Keratinocyte (primary cell): ENCODE measurements around the gene ANKRA2. TPM values are rescaled to one million over a fixed set of nuclear protein-coding genes. Genes with fewer than 3 reads are reported as not detected.

Experiments used
- DNase-seq: peaks from one replicate; pipeline ENCODE4 v3.0.0-alpha.2; 2011; ENCODE audit warnings: low read depth, missing footprints, low spot score
- FAIRE-seq: peaks from 2 replicates; lab custom pipeline; 2011; peaks lifted over from hg19 to GRCh38; lab: Jason Lieb, UNC
- H2AFZ ChIP-seq: 2 replicates; pipeline ENCODE4 v1.6.0; 2012; ENCODE audit warnings: low read length, control low read depth, inconsistent platforms; ENCODE audit not compliant: control insufficient read depth
- H3K27ac ChIP-seq: 2 replicates; pipeline ENCODE4 v1.5.1; 2011; ENCODE audit warnings: low read length; ENCODE audit not compliant: control insufficient read depth, insufficient read depth
- H3K27me3 ChIP-seq: 3 replicates; pipeline ENCODE4 v1.6.0; 2011; ENCODE audit warnings: low read length; ENCODE audit not compliant: control insufficient read depth, insufficient read depth; ENCODE audit errors: extremely low read depth
- H3K36me3 ChIP-seq, 2 experiments: 2 replicates in 1 of 2; 3 replicates in 1 of 2; pipeline ENCODE4 v1.5.1; 2011; ENCODE audit warnings: low read length in 2 of 2, mild to moderate bottlenecking in 1 of 2; ENCODE audit not compliant: control insufficient read depth in 2 of 2, insufficient read depth in 2 of 2; ENCODE audit errors: extremely low read depth in 1 of 2
- H3K4me1 ChIP-seq: 3 replicates; pipeline ENCODE4 v1.5.1; 2011; ENCODE audit warnings: low read length; ENCODE audit not compliant: control insufficient read depth, insufficient read depth; ENCODE audit errors: extremely low read depth
- H3K4me2 ChIP-seq: 3 replicates; pipeline ENCODE4 v1.6.0; 2011; ENCODE audit warnings: low read depth, low read length; ENCODE audit not compliant: control insufficient read depth, insufficient read depth; ENCODE audit errors: extremely low read depth
- H3K4me3 ChIP-seq, 3 experiments: fragments of 200-600 bp in 1 of 3; sonication (generic) in 1 of 3; 2 replicates in 2 of 3; 3 replicates in 1 of 3; pipeline ENCODE4 v1.5.1; 2011 to 2016; ENCODE audit warnings: low read length in 3 of 3, mild to moderate bottlenecking in 3 of 3, control low read depth in 2 of 3, inconsistent platforms in 1 of 3, low read depth in 1 of 3, mixed read lengths in 1 of 3, mixed run types in 1 of 3, moderate library complexity in 1 of 3; ENCODE audit not compliant: control insufficient read depth in 2 of 3, insufficient read depth in 2 of 3; ENCODE audit errors: extremely low read depth in 1 of 3
- H3K79me2 ChIP-seq: 2 replicates; pipeline ENCODE4 v1.6.0; 2012; ENCODE audit warnings: low read length; ENCODE audit not compliant: control insufficient read depth, insufficient read depth
- H3K9ac ChIP-seq: 3 replicates; pipeline ENCODE4 v1.6.0; 2011; ENCODE audit warnings: low read length; ENCODE audit not compliant: control insufficient read depth, insufficient read depth; ENCODE audit errors: extremely low read depth
- H3K9me1 ChIP-seq: 3 replicates; pipeline ENCODE4 v1.6.0; 2011; ENCODE audit warnings: low read length; ENCODE audit not compliant: control insufficient read depth, insufficient read depth; ENCODE audit errors: extremely low read depth
- H3K9me3 ChIP-seq: 2 replicates; pipeline ENCODE4 v1.5.1; 2012; ENCODE audit warnings: low read depth, low read length; ENCODE audit not compliant: control insufficient read depth
- H4K20me1 ChIP-seq: 3 replicates; pipeline ENCODE4 v1.6.0; 2011; ENCODE audit warnings: low read length; ENCODE audit not compliant: control insufficient read depth, insufficient read depth; ENCODE audit errors: extremely low read depth
- CTCF ChIP-seq, 3 experiments: IDR thresholded peaks in 1 of 3; conservative IDR thresholded peaks in 1 of 3; optimal IDR thresholded peaks in 1 of 3; 2 replicates in 2 of 3; 3 replicates in 1 of 3; pipeline versions ENCODE3 to v1.5.1; 2011; ENCODE audit warnings: low read length in 3 of 3, mild to moderate bottlenecking in 3 of 3, moderate library complexity in 2 of 3, control low read depth in 1 of 3, inconsistent platforms in 1 of 3; ENCODE audit not compliant: insufficient read depth in 2 of 3; ENCODE audit errors: extremely low read depth in 1 of 3
- EZH2 ChIP-seq: IDR thresholded peaks from one replicate; pipeline ENCODE4 v1.6.1; 2012; ENCODE audit warnings: inconsistent platforms, mild to moderate bottlenecking, low read length, moderate library complexity
- dilution Hi-C: fragments of 300-500 bp; cut with MboI; formaldehyde crosslinking; loops from one replicate; pipeline ENCODE4 v1.7.0; 2020; ENCODE audit warnings: low sequenced_read_pairs; ENCODE audit not compliant: extremely low pct_ligation_motif_present
- polyA plus RNA-seq, 5 experiments: library from polyadenylated mRNA; depleted of rRNA in 3 of 5; stranded (reverse) in 3 of 5; stranded (forward) in 1 of 5; unstranded in 1 of 5; fragments of >200 nt; gene quantifications; 1 replicate in 1 of 5; 2 replicates in 3 of 5; 3 replicates in 1 of 5; pipeline versions ENCODE4 v1.2.1 to v1.2.3, GENCODE V29; 2011 to 2012; ENCODE audit warnings: missing spikeins in 2 of 5, low read depth in 1 of 5, low replicate concordance in 1 of 5

ANKRA2 gene
- polyA plus RNA-seq, 1 donor (not counting 4 experiments of a cell fraction or from before 2014, with no cell fraction given), result 20.6 TPM

GRCh38 chr5:73564018-73564417, 1.4 kb downstream of the ANKRA2 start:
- dilution Hi-C loops, result no loop called here
- no peaks in the 10 kb centered on the region for H3K9me3 ChIP-seq
- no peaks in the 10 kb centered on the region for H4K20me1 ChIP-seq
- H3K36me3 ChIP-seq, result peaks cover 0 to 8% of the 10 kb centered on the region in 2 experiments
- no peaks in the 10 kb centered on the region for H3K9me1 ChIP-seq
- DNase-seq (no peak), FAIRE-seq (no peak)
- H2AFZ ChIP-seq, result no peak overlapping the region
- TF ChIP-seq EZH2 (no peak), CTCF (optimal IDR thresholded peaks at IDR 0.05 in 1 of 3, IDR thresholded peaks at IDR 0.05 in 1 of 3, conservative IDR thresholded peaks at IDR 0.05 in 1 of 3; ENCODE audit: extremely low read depth in 1 of 3, insufficient read depth in 2 of 3, low read length in 3 of 3) (no peak)
- peak overlapping the region; percentile 79 for H3K4me2 ChIP-seq
- H3K4me1 ChIP-seq, result peaks cover 16% of the 10 kb centered on the region
- H3K27me3 ChIP-seq, result no peaks in the 10 kb centered on the region
- peak overlapping the region; percentile 95 for H3K27ac ChIP-seq
- H3K79me2 ChIP-seq, result peaks cover 52% of the 10 kb centered on the region
- H3K4me3 ChIP-seq, result peak overlapping the region; percentile 60 to 100 (median 100)
- peak overlapping the region; percentile 98 for H3K9ac ChIP-seq

DNA sequence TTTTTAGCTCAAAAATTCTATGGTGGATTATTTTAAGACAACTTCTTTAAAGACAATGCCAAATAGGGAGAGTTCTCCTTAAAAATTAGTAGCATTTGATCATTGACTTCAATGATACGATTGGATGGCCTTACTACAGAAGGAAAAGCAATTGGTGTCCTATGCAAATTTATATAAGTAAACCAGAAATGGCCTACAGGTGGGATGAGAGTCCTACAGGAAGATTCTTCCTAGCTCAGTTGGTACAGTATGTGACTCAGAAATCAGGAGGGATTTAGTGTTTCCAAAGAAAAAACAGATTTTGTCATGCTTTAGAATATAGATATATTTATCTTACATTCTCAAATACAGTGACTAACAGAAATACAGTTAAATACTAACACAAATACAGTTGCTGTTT, 6.5 kb downstream of the ANKRA2 start:
- Histone ChIP-seq H3K27me3 (no peaks in the 10 kb centered on the region), H2AFZ (no peak overlapping the region), H3K4me2 (no peak overlapping the region), H3K36me3 (peaks cover 4 to 6% of the 10 kb centered on the region in 2 experiments), H4K20me1 (no peaks in the 10 kb centered on the region), H3K4me3 (no peak overlapping the region), H3K9me3 (no peaks in the 10 kb centered on the region), H3K4me1 (peaks cover 4% of the 10 kb centered on the region), H3K9me1 (no peaks in the 10 kb centered on the region), H3K79me2 (peaks cover 6% of the 10 kb centered on the region), H3K27ac (no peak overlapping the region), H3K9ac (no peak overlapping the region)
- FAIRE-seq, result no peak
- TF ChIP-seq EZH2, result no peak
- TF ChIP-seq CTCF (optimal IDR thresholded peaks at IDR 0.05 in 1 of 3, IDR thresholded peaks at IDR 0.05 in 1 of 3, conservative IDR thresholded peaks at IDR 0.05 in 1 of 3; ENCODE audit: extremely low read depth in 1 of 3, insufficient read depth in 2 of 3, low read length in 3 of 3), result no peak
- dilution Hi-C loops, result no loop called here
- no peak for DNase-seq
